GM12892 (cell line): ENCODE data around the gene GOLPH3L.

Experiments used
- POLR2A ChIP-seq: IDR thresholded peaks from 2 replicates; pipeline ENCODE4 v1.6.1; 2011; ENCODE audit warnings: low read depth, low read length, control low read depth
- POLR2AphosphoS5 ChIP-seq: IDR thresholded peaks from 2 replicates; pipeline ENCODE4 v1.6.1; 2011; ENCODE audit warnings: low read depth, low read length, control low read depth

DNA sequence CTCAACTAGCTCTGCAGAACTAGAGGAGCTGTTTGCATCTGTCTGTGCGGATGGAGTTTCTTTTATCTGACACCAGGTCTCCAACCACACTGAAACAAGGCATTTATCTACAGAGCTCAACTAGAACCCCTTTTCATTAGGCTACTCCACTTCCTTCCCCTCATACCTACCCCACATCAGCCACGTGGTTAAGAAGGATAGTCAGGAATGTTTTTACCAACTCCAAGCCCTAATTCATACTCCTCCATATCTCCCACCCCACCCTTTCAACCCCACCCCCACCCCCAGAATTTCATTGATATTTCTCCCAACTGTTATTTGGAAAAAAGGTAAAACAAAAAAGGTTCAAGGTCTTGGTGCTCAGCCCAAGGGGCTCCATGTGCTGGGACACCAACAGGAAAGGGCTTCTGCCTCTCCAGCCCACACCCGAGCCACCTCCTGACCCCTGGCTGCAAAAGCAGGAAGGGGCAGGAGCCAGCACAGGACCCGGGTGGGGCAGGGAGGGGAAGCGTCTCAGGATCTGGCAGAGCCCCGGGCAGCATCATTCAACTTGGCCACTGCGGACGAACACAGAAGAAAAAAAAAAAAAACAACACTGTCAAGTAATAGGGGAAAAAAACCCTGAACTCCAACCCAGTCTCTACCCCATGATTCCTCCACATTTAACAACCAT lies 74.5 kb downstream of the GOLPH3L start:
- TF ChIP-seq POLR2A, result no peak
- TF ChIP-seq POLR2AphosphoS5, result no peak
